ENCODE data around the gene SLC22A7.

DNA sequence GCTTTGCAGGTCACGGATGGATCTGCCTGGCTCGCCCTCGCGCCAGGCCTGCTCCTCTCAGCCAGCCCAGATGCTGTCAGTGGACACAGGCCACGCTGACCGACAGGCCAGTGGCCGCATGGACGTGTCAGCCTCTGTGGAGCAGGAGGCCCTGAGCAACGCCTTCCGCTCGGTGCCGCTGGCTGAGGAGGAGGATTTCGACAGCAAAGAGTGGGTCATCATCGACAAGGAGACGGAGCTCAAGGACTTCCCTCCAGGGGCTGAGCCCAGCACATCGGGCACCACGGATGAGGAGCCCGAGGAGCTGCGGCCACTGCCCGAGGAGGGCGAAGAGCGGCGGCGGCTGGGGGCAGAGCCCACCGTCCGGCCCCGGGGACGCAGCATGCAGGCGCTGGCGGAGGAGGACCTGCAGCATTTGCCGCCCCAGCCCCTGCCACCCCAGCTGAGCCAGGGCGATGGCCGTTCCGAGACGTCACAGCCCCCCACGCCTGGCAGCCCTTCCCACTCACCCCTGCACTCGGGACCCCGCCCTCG is 35.2 kb upstream of the SLC22A7 start:
- TF ChIP-seq CTCF (conservative IDR thresholded peaks at IDR 0.05; ENCODE audit: low read length), result no peak
- no peak for TF ChIP-seq EZH2phosphoT487 (IDR thresholded peaks at IDR 0.05; ENCODE audit: borderline replicate concordance)
